Jurkat, Clone E6-1 (cell line): Measurements from ENCODE around the gene TUBG1.
"Not testable (repeated sequence)": the region's sequence is repeated elsewhere in the genome, so short reads cannot be mapped to it uniquely, and the experiment has no call there.

ENCODE experiments used
- DNase-seq: peaks from one replicate; pipeline ENCODE4 v3.0.0-alpha.2; 2011; ENCODE audit warnings: low read depth, low spot score
- H3K4me3 ChIP-seq: 2 replicates; pipeline ENCODE4 v1.5.1; 2011; ENCODE audit warnings: mild to moderate bottlenecking, low read length, control low read depth, moderate library complexity

TUBG1 gene

GRCh38 chr17:42659079-42659931 lies 49.8 kb downstream of the TUBG1 start, which contains the start of gene TUBG2:
Gene TUBG2, plus strand, starts transcription at chr17:42659284. Its CDS starts 220 bp downstream, at chr17:42659504.
- DNase-seq = peak; percentile 80
- H3K4me3 ChIP-seq = peak within 1 kb of the TSS; percentile 69

- peak overlapping the region; percentile 69; the same call in 1 of the 2 replicates for H3K4me3 ChIP-seq
- not testable (repeated sequence) for DNase-seq
These were observed 50.4 kb downstream of the TUBG1 start for GRCh38 chr17:42659932-42660274.

GRCh38 chr17:42660692-42661345 lies 51.3 kb downstream of the TUBG1 start:
- no peak for DNase-seq
- no peak overlapping the region for H3K4me3 ChIP-seq
